ENCODE results near the gene TNFAIP2.

DNA sequence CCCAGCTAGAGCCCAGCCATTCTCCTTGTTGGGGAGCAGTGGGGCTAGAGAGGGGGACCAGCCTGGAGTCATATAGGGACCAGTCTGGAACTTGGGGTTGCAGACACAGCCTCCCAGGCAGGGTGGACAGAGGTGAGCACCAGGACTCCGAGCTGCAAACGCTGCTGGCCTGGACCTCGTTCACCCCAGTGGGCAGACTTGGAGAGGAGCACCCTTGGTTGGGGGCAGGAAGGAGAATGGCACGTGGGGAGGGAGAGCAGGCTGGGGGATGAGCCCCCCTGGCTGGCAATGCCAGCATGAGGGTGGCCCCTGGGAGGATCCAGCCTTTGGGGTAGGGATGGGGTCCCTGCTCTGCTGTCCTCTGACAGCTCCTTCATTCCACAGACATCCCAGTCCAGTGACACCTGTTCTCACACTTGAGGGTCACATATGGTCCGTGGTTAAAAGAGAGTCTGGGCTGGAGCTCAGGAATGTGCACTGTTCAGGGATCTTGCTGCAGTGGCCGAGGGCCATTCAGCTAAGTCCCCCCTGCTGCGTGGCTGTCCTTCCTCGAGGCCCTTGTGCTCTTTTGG, 36.4 kb upstream of the TNFAIP2 start:
- TF ChIP-seq, protein P1, sequence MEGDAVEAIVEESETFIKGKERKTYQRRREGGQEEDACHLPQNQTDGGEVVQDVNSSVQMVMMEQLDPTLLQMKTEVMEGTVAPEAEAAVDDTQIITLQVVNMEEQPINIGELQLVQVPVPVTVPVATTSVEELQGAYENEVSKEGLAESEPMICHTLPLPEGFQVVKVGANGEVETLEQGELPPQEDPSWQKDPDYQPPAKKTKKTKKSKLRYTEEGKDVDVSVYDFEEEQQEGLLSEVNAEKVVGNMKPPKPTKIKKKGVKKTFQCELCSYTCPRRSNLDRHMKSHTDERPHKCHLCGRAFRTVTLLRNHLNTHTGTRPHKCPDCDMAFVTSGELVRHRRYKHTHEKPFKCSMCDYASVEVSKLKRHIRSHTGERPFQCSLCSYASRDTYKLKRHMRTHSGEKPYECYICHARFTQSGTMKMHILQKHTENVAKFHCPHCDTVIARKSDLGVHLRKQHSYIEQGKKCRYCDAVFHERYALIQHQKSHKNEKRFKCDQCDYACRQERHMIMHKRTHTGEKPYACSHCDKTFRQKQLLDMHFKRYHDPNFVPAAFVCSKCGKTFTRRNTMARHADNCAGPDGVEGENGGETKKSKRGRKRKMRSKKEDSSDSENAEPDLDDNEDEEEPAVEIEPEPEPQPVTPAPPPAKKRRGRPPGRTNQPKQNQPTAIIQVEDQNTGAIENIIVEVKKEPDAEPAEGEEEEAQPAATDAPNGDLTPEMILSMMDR (conservative IDR thresholded peaks at IDR 0.05; ENCODE audit: low read depth in 2 of 2), result no peak
- no peak for TF ChIP-seq EZH2 (IDR thresholded peaks at IDR 0.05; ENCODE audit: low read depth, unreplicated experiment)
- TF ChIP-seq POLR2AphosphoS5 (IDR thresholded peaks at IDR 0.05; ENCODE audit: low read depth), result no peak
- no peak for TF ChIP-seq CREB1 (CRISPR knock-in tag; IDR thresholded peaks at IDR 0.05; ENCODE audit: low read depth)
- TF ChIP-seq STAT1 (IDR thresholded peaks at IDR 0.05; ENCODE audit: unreplicated experiment), result no peak

All from GM23338 (cell line).